ENCODE data around the gene KATNIP. TPM values are rescaled to one million over a fixed set of nuclear protein-coding genes. Genes with fewer than 3 reads are reported as not detected.
"Not testable (repeated sequence)": the region's sequence is repeated elsewhere in the genome, so short reads cannot be mapped to it uniquely, and the experiment has no call there.

KATNIP gene
- total RNA-seq, 1 donor from 2014 or later: 4.8 TPM

GRCh38 chr16:27534256-27534655 is 15.7 kb upstream of the KATNIP start:
- DNase-seq (ENCODE audit: low spot score): no peak

- DNase-seq (ENCODE audit: low spot score): no peak
These were observed 11.4 kb upstream of the KATNIP start for GRCh38 chr16:27538528-27538927.

- no peak for DNase-seq (ENCODE audit: low spot score)
These were observed 10.8 kb upstream of the KATNIP start for GRCh38 chr16:27539120-27539519.

- DNase-seq (ENCODE audit: low spot score): no peak
These were observed 10.3 kb upstream of the KATNIP start for GRCh38 chr16:27539636-27540035.

GRCh38 chr16:27543801-27544200 is 6.1 kb upstream of the KATNIP start:
- no peak for DNase-seq (ENCODE audit: low spot score)

- DNase-seq (ENCODE audit: low spot score): no peak
These were observed 5.3 kb upstream of the KATNIP start for GRCh38 chr16:27544671-27545070.

GRCh38 chr16:27547134-27547533 is 2.8 kb upstream of the KATNIP start:
- DNase-seq (ENCODE audit: low spot score): peak; percentile 10

- no peak for DNase-seq (ENCODE audit: low spot score)
These were observed 2.1 kb upstream of the KATNIP start for GRCh38 chr16:27547851-27548250.

GRCh38 chr16:27549464-27549745 is 539 bp upstream of the KATNIP start:
- no peak for DNase-seq (ENCODE audit: low spot score)

GRCh38 chr16:27550582-27550920 is 607 bp downstream of the KATNIP start:
- DNase-seq (ENCODE audit: low spot score): no peak

- no peak for DNase-seq (ENCODE audit: low spot score)
These were observed 1.1 kb downstream of the KATNIP start for GRCh38 chr16:27551036-27551435.

GRCh38 chr16:27556471-27556870 is 6.5 kb downstream of the KATNIP start:
- no peak for DNase-seq (ENCODE audit: low spot score)

GRCh38 chr16:27558434-27558833 is 8.5 kb downstream of the KATNIP start:
- no peak for DNase-seq (ENCODE audit: low spot score)

GRCh38 chr16:27558932-27559331 is 9.0 kb downstream of the KATNIP start:
- DNase-seq (ENCODE audit: low spot score): no peak

GRCh38 chr16:27561216-27561615 is 11.3 kb downstream of the KATNIP start:
- no peak for DNase-seq (ENCODE audit: low spot score)

- no peak for DNase-seq (ENCODE audit: low spot score)
These were observed 14.3 kb downstream of the KATNIP start for GRCh38 chr16:27564224-27564623.

- no peak for DNase-seq (ENCODE audit: low spot score)
These were observed 16.5 kb downstream of the KATNIP start for GRCh38 chr16:27566417-27566816.

- no peak for DNase-seq (ENCODE audit: low spot score)
These were observed 18.1 kb downstream of the KATNIP start for GRCh38 chr16:27568077-27568476.

- not testable (repeated sequence) for DNase-seq (ENCODE audit: low spot score)
These were observed 21.0 kb downstream of the KATNIP start for GRCh38 chr16:27570986-27571385.

- peak; percentile 60 for DNase-seq (ENCODE audit: low spot score)
These were observed 21.7 kb downstream of the KATNIP start for GRCh38 chr16:27571433-27572326.

- DNase-seq (ENCODE audit: low spot score): no peak
These were observed 22.8 kb downstream of the KATNIP start for GRCh38 chr16:27572711-27573110.

- no peak for DNase-seq (ENCODE audit: low spot score)
These were observed 26.8 kb downstream of the KATNIP start for GRCh38 chr16:27576729-27577128.

- peak; percentile 68 for DNase-seq (ENCODE audit: low spot score)
These were observed 29.4 kb downstream of the KATNIP start for GRCh38 chr16:27579087-27579980.

Measured in umbilical cord (tissue), 2 donors.